HUES48 (cell line): ENCODE data around the gene AKAP6.

ENCODE experiments used
- H3K27ac ChIP-seq: one replicate; pipeline ENCODE4 v1.7.0; 2013; ENCODE audit warnings: low read depth, low read length, inconsistent platforms
- H3K27me3 ChIP-seq: 2 replicates; pipeline ENCODE4 v1.6.1; 2013; ENCODE audit warnings: mild to moderate bottlenecking, low read length; ENCODE audit not compliant: control insufficient read depth, insufficient read depth
- H3K36me3 ChIP-seq: 2 replicates; pipeline ENCODE4 v1.6.1; 2013; ENCODE audit warnings: low read length; ENCODE audit not compliant: control insufficient read depth, insufficient read depth
- H3K4me1 ChIP-seq: 2 replicates; pipeline ENCODE4 v1.6.1; 2013; ENCODE audit warnings: mild to moderate bottlenecking, low read length; ENCODE audit not compliant: control insufficient read depth, insufficient read depth
- H3K4me3 ChIP-seq: 2 replicates; pipeline ENCODE4 v1.5.1; 2013; ENCODE audit warnings: mild to moderate bottlenecking, low read depth, low read length
- H3K9ac ChIP-seq: 2 replicates; pipeline ENCODE4 v1.6.1; 2013; ENCODE audit warnings: mild to moderate bottlenecking, low read depth, low read length, moderate library complexity
- H3K9me3 ChIP-seq: 2 replicates; pipeline ENCODE4 v1.6.1; 2013; ENCODE audit warnings: low read length; ENCODE audit not compliant: control insufficient read depth, insufficient read depth

Gene AKAP6

DNA sequence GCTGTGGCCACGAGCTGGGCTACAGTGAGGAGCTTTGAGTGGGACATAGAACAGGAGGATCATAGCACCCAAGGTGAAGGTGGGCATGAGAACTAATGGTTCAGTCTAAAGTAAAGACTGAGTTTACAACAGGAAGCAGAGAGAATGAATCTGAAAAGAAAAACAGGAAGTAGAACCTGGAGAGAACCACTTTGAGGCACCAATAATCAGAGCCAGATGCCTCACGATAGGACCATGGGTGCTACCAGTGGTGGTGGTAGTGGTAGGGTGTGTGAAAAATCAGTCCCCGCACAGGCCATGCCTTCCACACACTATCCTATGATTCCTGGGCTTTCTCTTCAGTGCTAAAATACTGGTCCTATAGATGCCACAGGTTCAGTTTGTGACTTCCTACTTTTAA lies 293.6 kb downstream of the AKAP6 start:
- peaks cover 4% of the 10 kb centered on the region; the same call in 1 of the 2 replicates for H3K4me1 ChIP-seq
- no peak overlapping the region for H3K4me3 ChIP-seq
- 0 out of 2 replicates have a peak, but pooled peaks cover 3% of the 10 kb centered on the region for H3K9me3 ChIP-seq
- H3K27me3 ChIP-seq, result no peaks in the 10 kb centered on the region
- H3K36me3 ChIP-seq, result no peaks in the 10 kb centered on the region
- H3K27ac ChIP-seq, result no peak overlapping the region
- H3K9ac ChIP-seq, result no peak overlapping the region

DNA sequence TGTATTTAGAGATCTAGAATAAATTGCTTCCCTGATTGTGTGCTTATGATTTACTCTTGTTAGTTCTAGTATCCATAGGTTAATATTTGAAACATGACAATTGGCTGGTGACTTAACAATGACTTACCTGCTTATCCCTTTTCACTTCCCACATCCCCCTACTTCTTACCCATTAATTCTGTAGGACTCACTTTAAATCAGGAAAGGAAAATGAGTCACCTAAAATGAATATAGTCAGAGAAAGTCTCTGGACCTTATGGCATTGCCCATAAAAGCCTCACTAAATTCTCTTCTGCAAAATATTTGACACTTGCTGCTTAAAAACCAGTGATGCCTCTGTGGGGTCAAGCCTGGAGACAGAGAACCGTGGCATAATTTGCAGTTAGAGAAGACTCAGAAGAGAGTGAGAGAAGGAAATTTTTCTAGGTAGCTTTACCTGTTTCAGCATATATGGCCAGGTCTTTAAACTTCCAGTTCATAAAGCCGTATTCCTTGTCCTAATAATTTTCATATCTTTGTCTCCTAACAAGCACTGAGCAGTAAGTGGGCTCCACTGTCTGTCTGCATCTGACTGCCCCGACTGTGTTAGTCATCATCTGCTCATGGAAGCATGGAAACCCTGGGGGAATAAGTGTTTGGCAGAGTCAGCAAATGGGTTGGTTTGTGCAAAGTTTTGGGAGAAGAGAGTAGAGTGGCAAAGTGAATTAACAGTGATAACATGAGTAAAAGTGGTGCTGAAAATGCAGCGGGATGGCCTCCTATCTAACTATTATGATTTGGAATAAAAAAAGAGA lies 294.4 kb downstream of the AKAP6 start:
- Histone ChIP-seq H3K27me3 (no peaks in the 10 kb centered on the region), H3K36me3 (no peaks in the 10 kb centered on the region), H3K9me3 (0 out of 2 replicates have a peak, but pooled peaks cover under 1% of the 10 kb centered on the region), H3K4me3 (no peak overlapping the region), H3K9ac (no peak overlapping the region), H3K4me1 (peaks cover 5% of the 10 kb centered on the region; the same call in 1 of the 2 replicates), H3K27ac (no peak overlapping the region)

DNA sequence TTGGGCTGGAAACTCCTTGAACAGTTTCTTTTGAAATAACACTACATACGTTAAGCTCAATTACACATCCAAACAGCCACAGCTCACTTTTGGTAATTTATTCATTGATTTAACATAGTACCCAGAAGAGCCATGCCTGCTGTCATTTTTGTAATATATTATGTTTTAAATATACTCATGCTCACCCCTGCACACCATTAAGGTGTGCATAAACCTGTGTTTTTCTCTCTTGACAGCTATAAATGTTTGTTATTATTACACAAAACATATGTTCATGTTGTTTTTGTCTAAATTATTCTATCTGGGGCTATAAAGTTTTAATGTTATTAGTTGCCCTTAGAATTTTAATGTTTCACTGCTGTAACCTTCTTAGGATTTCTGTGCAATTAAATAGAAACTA lies 296.1 kb downstream of the AKAP6 start:
- Histone ChIP-seq H3K27me3 (no peaks in the 10 kb centered on the region), H3K36me3 (no peaks in the 10 kb centered on the region), H3K9me3 (no peaks in the 10 kb centered on the region), H3K27ac (no peak overlapping the region), H3K4me3 (no peak overlapping the region), H3K4me1 (peaks cover 5% of the 10 kb centered on the region; the same call in 1 of the 2 replicates), H3K9ac (no peak overlapping the region)

DNA sequence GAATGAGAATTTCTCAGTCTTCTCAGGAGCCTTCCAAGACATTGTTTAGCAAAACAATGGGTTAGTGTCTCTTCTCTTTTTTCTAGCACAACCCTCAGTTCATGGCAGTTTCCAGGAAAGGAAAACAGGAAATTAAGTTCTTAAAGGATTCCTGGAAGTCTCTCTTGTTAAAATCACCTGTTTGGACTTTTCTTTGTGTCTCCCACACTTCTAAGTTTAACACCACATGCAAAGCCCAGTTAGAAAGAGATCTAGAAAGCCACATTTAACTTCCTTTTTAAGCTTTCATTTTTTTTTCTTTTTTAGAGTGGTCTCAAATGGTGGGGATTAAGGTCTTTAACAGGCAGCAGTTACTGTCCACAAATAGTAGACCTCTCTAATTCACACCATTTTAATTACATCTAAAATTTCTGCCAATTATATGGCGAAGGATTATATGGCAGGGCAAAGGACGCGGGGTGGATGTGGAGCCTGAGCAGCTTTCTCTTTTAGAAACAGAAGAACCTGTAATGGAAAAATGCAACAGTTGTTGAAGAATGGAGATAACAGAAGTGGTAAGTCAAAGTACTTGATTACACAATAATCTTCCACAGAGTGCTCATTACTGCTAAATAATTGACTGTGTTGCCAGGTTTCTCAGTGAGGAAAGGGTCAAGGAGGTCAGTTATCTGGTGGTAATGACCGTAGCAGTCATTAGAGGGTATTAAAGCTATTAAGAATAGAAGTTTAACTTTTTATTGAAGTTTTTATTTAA lies 298.6 kb downstream of the AKAP6 start:
- Histone ChIP-seq H3K9ac (no peak overlapping the region), H3K36me3 (no peaks in the 10 kb centered on the region), H3K9me3 (no peaks in the 10 kb centered on the region), H3K4me3 (no peak overlapping the region), H3K27ac (no peak overlapping the region), H3K4me1 (peaks cover 5% of the 10 kb centered on the region; the same call in 1 of the 2 replicates), H3K27me3 (no peaks in the 10 kb centered on the region)

DNA sequence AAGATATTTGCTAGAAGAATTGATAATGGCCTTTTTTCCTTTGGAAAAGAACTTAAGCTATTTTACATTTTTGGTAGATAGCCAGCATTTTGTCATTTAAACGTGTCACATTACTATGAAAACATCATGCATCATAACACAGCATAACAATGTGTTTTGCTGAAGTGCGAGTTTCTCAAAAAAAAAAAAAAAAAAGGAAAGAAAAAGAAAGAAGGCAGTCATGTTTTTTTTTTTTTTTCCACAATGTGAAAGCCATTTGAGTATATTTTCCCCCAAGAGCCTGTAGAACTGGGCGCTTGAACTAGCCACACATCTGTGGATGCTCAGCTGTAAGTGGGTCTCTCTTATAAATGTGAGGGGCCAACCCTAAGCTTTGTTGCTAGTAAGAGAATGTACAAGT lies 300.1 kb downstream of the AKAP6 start:
- H3K27me3 ChIP-seq, result no peaks in the 10 kb centered on the region
- no peaks in the 10 kb centered on the region for H3K36me3 ChIP-seq
- peaks cover 5% of the 10 kb centered on the region; the same call in 1 of the 2 replicates for H3K4me1 ChIP-seq
- H3K4me3 ChIP-seq, result no peak overlapping the region
- no peak overlapping the region for H3K27ac ChIP-seq
- no peak overlapping the region for H3K9ac ChIP-seq
- no peaks in the 10 kb centered on the region for H3K9me3 ChIP-seq

GRCh38 chr14:32630701-32631100 lies 301.6 kb downstream of the AKAP6 start:
- Histone ChIP-seq H3K27me3 (no peaks in the 10 kb centered on the region), H3K27ac (no peak overlapping the region), H3K36me3 (no peaks in the 10 kb centered on the region), H3K4me3 (no peak overlapping the region), H3K4me1 (peaks cover 5% of the 10 kb centered on the region; the same call in 1 of the 2 replicates), H3K9me3 (no peaks in the 10 kb centered on the region), H3K9ac (no peak overlapping the region)

- Histone ChIP-seq H3K9me3 (no peaks in the 10 kb centered on the region), H3K4me1 (no peaks in the 10 kb centered on the region; the same call in 1 of the 2 replicates), H3K9ac (no peak overlapping the region)
Observed at GRCh38 chr14:32633224-32633859, 304.2 kb downstream of the AKAP6 start.

GRCh38 chr14:32633930-32634329 lies 304.8 kb downstream of the AKAP6 start:
- H3K4me1 ChIP-seq, result no peaks in the 10 kb centered on the region; the same call in 1 of the 2 replicates
- no peaks in the 10 kb centered on the region for H3K9me3 ChIP-seq
- no peak overlapping the region for H3K9ac ChIP-seq
- no peak overlapping the region for H3K27ac ChIP-seq
- H3K27me3 ChIP-seq, result no peaks in the 10 kb centered on the region
- H3K36me3 ChIP-seq, result no peaks in the 10 kb centered on the region
- H3K4me3 ChIP-seq, result no peak overlapping the region

More at GRCh38 chr14:32633224-32633859, 304.2 kb downstream of the AKAP6 start:
- H3K27me3 ChIP-seq, result no peaks in the 10 kb centered on the region
- no peaks in the 10 kb centered on the region for H3K36me3 ChIP-seq
- H3K27ac ChIP-seq, result no peak overlapping the region
- H3K4me3 ChIP-seq, result no peak overlapping the region

GRCh38 chr14:32635061-32635719 lies 306.1 kb downstream of the AKAP6 start:
- no peaks in the 10 kb centered on the region; the same call in 1 of the 2 replicates for H3K4me1 ChIP-seq
- H3K36me3 ChIP-seq, result no peaks in the 10 kb centered on the region
- H3K27me3 ChIP-seq, result no peaks in the 10 kb centered on the region
- no peak overlapping the region for H3K4me3 ChIP-seq
- H3K9ac ChIP-seq, result no peak overlapping the region
- H3K27ac ChIP-seq, result no peak overlapping the region
- H3K9me3 ChIP-seq, result no peaks in the 10 kb centered on the region

DNA sequence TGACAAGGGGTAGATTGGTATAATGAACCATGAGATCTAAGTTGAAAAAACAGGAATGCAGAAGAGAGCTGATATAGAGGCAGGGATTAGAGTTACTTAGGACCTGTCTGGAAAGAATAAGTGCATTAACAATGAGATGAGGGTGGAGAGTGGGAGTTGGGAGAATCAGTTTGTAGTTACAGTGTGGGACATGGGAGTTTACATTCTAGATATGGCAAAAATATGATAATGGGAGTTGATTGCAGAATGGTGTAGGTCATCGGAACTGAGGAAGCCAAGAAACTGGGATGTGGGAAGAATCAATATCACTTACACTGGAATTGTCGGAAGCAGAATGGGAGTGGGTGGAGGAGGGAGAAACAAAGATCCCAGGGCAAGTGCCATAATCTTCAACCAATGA lies 308.5 kb downstream of the AKAP6 start:
- no peak overlapping the region for H3K9ac ChIP-seq
- no peaks in the 10 kb centered on the region; the same call in 1 of the 2 replicates for H3K4me1 ChIP-seq
- H3K4me3 ChIP-seq, result no peak overlapping the region
- no peaks in the 10 kb centered on the region for H3K27me3 ChIP-seq
- H3K36me3 ChIP-seq, result no peaks in the 10 kb centered on the region
- H3K27ac ChIP-seq, result no peak overlapping the region
- H3K9me3 ChIP-seq, result no peaks in the 10 kb centered on the region
